Endothelial cell of umbilical vein (primary cell): ENCODE measurements around the gene ABCC4. TPM values are rescaled to one million over a fixed set of nuclear protein-coding genes. Genes with fewer than 3 reads are reported as not detected.

ENCODE experiments used
- BruUV-seq: library from RNA; stranded (reverse); fragments of 400-500 nt; replicated peaks from 2 replicates; lab custom pipeline; 2021; lab: Mats Ljungman, UMichigan
- CTCF ChIA-PET: fragments of 300-600, 350-600 bp; sonication (Branson Sonifier 250); formaldehyde crosslinking; loops from one replicate; lab custom pipeline; 2021; ENCODE audit warnings: antibody characterized with exemption, inconsistent platforms; lab: Charles Lee
- POLR2A ChIA-PET: fragments of 300-600, 350-600 bp; sonication (Branson Sonifier 250); formaldehyde crosslinking; loops from one replicate; lab custom pipeline; 2021; ENCODE audit warnings: antibody characterized with exemption, inconsistent platforms; lab: Charles Lee
- DNase-seq: peaks from one replicate; pipeline ENCODE4 v3.0.0-alpha.2; 2011; ENCODE audit warnings: low read depth, low spot score
- FAIRE-seq: peaks from 2 replicates; lab custom pipeline; 2011; peaks lifted over from hg19 to GRCh38; lab: Jason Lieb, UNC
- H2AFZ ChIP-seq: 2 replicates; pipeline ENCODE4 v1.6.0; 2012; ENCODE audit warnings: low read depth, low read length, control low read depth, inconsistent platforms
- H3K27ac ChIP-seq: 2 replicates; pipeline ENCODE4 v1.5.1; 2011; ENCODE audit warnings: low read depth, mild to moderate bottlenecking, control low read depth, low read length, moderate library complexity; ENCODE audit not compliant: insufficient read depth
- H3K27me3 ChIP-seq, 2 experiments: 2 replicates each; pipeline versions ENCODE4 v1.6.0 to v1.6.1; 2011; ENCODE audit warnings: low read length in 2 of 2, mixed read lengths in 1 of 2; ENCODE audit not compliant: control insufficient read depth in 2 of 2, insufficient read depth in 2 of 2
- H3K36me3 ChIP-seq, 2 experiments: 2 replicates in 1 of 2; 3 replicates in 1 of 2; pipeline ENCODE4 v1.5.1; 2011; ENCODE audit warnings: low read length in 2 of 2, mild to moderate bottlenecking in 1 of 2, moderate library complexity in 1 of 2; ENCODE audit not compliant: control insufficient read depth in 2 of 2, insufficient read depth in 2 of 2; ENCODE audit errors: extremely low read depth in 1 of 2
- H3K4me1 ChIP-seq: 3 replicates; pipeline ENCODE4 v1.5.1; 2011; ENCODE audit warnings: mild to moderate bottlenecking, low read length; ENCODE audit not compliant: control insufficient read depth, insufficient read depth; ENCODE audit errors: extremely low read depth
- H3K4me2 ChIP-seq: 2 replicates; pipeline ENCODE4 v1.6.1; 2011; ENCODE audit warnings: low read length, control low read depth, mixed read lengths; ENCODE audit not compliant: insufficient read depth
- H3K4me3 ChIP-seq, 3 experiments: fragments of 200-600 bp in 1 of 3; sonication (generic), shearing (Covaris generic) in 1 of 3; replicated peaks in 1 of 3; 2 replicates each; pipeline ENCODE4 v1.5.1; 2011 to 2016; ENCODE audit warnings: control low read depth in 3 of 3, low read length in 3 of 3, mild to moderate bottlenecking in 2 of 3, inconsistent platforms in 1 of 3, low read depth in 1 of 3, moderate library complexity in 1 of 3; ENCODE audit not compliant: insufficient read depth in 1 of 3
- H3K79me2 ChIP-seq: 2 replicates; pipeline ENCODE4 v1.6.0; 2012; ENCODE audit warnings: low read length, inconsistent platforms; ENCODE audit not compliant: control insufficient read depth, insufficient read depth
- H3K9ac ChIP-seq: replicated peaks from 2 replicates; pipeline ENCODE3; 2011; ENCODE audit warnings: low read length, control low read depth; ENCODE audit not compliant: insufficient read depth; ENCODE audit errors: extremely low read depth
- H3K9me1 ChIP-seq: replicated peaks from 3 replicates; pipeline ENCODE4 v1.6.0; 2011; ENCODE audit warnings: mild to moderate bottlenecking, low read length; ENCODE audit not compliant: control insufficient read depth, insufficient read depth; ENCODE audit errors: extremely low read depth
- H3K9me3 ChIP-seq: replicated peaks from 2 replicates; pipeline ENCODE4 v1.5.1; 2012; ENCODE audit warnings: low read length, inconsistent platforms; ENCODE audit not compliant: control insufficient read depth, insufficient read depth
- H4K20me1 ChIP-seq: replicated peaks from 2 replicates; pipeline ENCODE3; 2011; ENCODE audit warnings: mild to moderate bottlenecking, low read length; ENCODE audit not compliant: control insufficient read depth, insufficient read depth; ENCODE audit errors: extremely low read depth
- CTCF ChIP-seq, 2 donors: IDR thresholded peaks; 1 replicate in 1 of 2; 2 replicates in 1 of 2; pipeline ENCODE4 v1.5.1; 2011; ENCODE audit warnings: low read length in 2 of 2, mild to moderate bottlenecking in 2 of 2, moderate library complexity in 2 of 2, control low read depth in 1 of 2, inconsistent platforms in 1 of 2, low read depth in 1 of 2; ENCODE audit not compliant: insufficient read depth in 1 of 2; ENCODE audit errors: extremely low read depth in 1 of 2
- EZH2 ChIP-seq: IDR thresholded peaks from 2 replicates; pipeline ENCODE4 v1.6.1; 2012; ENCODE audit warnings: borderline replicate concordance, low read depth, mild to moderate bottlenecking, moderate library complexity, low read length, inconsistent platforms; ENCODE audit not compliant: severe bottlenecking
- FOS ChIP-seq: IDR thresholded peaks from 2 replicates; pipeline ENCODE4 v1.6.1; 2011; ENCODE audit warnings: mild to moderate bottlenecking, low read length, moderate library complexity, borderline replicate concordance; ENCODE audit not compliant: insufficient read depth
- GATA2 ChIP-seq: IDR thresholded peaks from 2 replicates; pipeline ENCODE4 v1.7.0; 2011; ENCODE audit warnings: low read depth, mild to moderate bottlenecking, moderate library complexity, mixed read lengths, low read length; ENCODE audit not compliant: insufficient read length, insufficient read depth
- JUN ChIP-seq: IDR thresholded peaks from 2 replicates; pipeline ENCODE4 v1.6.1; 2011; ENCODE audit warnings: borderline replicate concordance, low read depth; ENCODE audit not compliant: insufficient read length, insufficient read depth
- MYC ChIP-seq: IDR thresholded peaks from one replicate; pipeline ENCODE4 v1.6.1; 2011; ENCODE audit warnings: mild to moderate bottlenecking, low read depth, low read length
- POLR2A ChIP-seq: IDR thresholded peaks from 2 replicates; pipeline ENCODE4 v1.6.1; 2012; ENCODE audit warnings: low read depth, mild to moderate bottlenecking, control low read depth, low read length
- POLR2AphosphoS5 ChIP-seq: IDR thresholded peaks from 2 replicates; pipeline ENCODE4 v1.6.1; 2012; ENCODE audit warnings: low read depth, mild to moderate bottlenecking, control low read depth, low read length, moderate library complexity; ENCODE audit not compliant: insufficient read depth
- dilution Hi-C: fragments of 300-500 bp; cut with MboI; formaldehyde crosslinking; loops from one replicate; pipeline ENCODE4 v1.15.0; 2019; ENCODE audit warnings: low sequenced_read_pairs; ENCODE audit not compliant: extremely low pct_ligation_motif_present
- intact Hi-C: fragments of 100-400 bp; cut with micrococcal nuclease; formaldehyde crosslinking; loops from one replicate; pipeline ENCODE4 v1.10.0; 2022
- polyA plus RNA-seq, 4 experiments: library from polyadenylated mRNA; depleted of rRNA in 3 of 4; stranded (reverse) in 3 of 4; unstranded in 1 of 4; fragments of >200 nt; gene quantifications; 2 replicates each; pipeline versions ENCODE4 v1.2.1 to v1.2.3, GENCODE V29; 2011 to 2012; ENCODE audit warnings: missing spikeins in 1 of 4
- total RNA-seq: library from RNA; stranded (reverse); gene quantifications from 2 replicates; pipeline ENCODE4 v1.2.3, GENCODE V29; 2021
- TF ChIP-seq, protein P1 (sequence below): IDR thresholded peaks from 2 replicates; pipeline ENCODE4 v1.6.1; 2011; ENCODE audit not compliant: insufficient read depth, insufficient read length

ABCC4 gene
- total and polyA plus RNA-seq, 2 donors (not counting 3 experiments of a cell fraction or from before 2014, with no cell fraction given), result 9.2 to 15.9 TPM

- no peak for FAIRE-seq
- no peak overlapping the region for H3K27ac ChIP-seq
- no peak for DNase-seq
- dilution Hi-C loops (no loop called here), intact Hi-C loops (no loop called here)
- H3K4me3 ChIP-seq, result no peak overlapping the region
- POLR2A ChIA-PET, result interaction anchor here (0.7 kb wide), 1 partner anchor 736 kb away, joined by 8 read pairs; no protein-coding TSS in a partner anchor
- H3K9me1 ChIP-seq, result no peaks in the 10 kb centered on the region
- no peaks in the 10 kb centered on the region for H3K9me3 ChIP-seq
- peaks cover 2% of the 10 kb centered on the region in 2 experiments for H3K27me3 ChIP-seq
- CTCF ChIA-PET, result interaction anchor here (1.0 to 2.1 kb wide), 4 partner anchors 26 to 150 kb away, joined by 3 to 6 read pairs (median 3); no protein-coding TSS in a partner anchor
- H3K9ac ChIP-seq, result no peak overlapping the region
- no peaks in the 10 kb centered on the region for H3K36me3 ChIP-seq
- BruUV-seq, result no TSS peak
- H2AFZ ChIP-seq, result no peak overlapping the region
- no peaks in the 10 kb centered on the region for H3K79me2 ChIP-seq
- H3K4me1 ChIP-seq, result peaks cover 4% of the 10 kb centered on the region
- H3K4me2 ChIP-seq, result no peak overlapping the region
- TF ChIP-seq GATA2 (no peak), EZH2 (no peak), JUN (no peak), FOS (no peak), POLR2A (no peak), POLR2AphosphoS5 (no peak)
- TF ChIP-seq, protein P1, sequence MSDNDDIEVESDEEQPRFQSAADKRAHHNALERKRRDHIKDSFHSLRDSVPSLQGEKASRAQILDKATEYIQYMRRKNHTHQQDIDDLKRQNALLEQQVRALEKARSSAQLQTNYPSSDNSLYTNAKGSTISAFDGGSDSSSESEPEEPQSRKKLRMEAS, result no peak
- H4K20me1 ChIP-seq, result no peaks in the 10 kb centered on the region
These were observed 40.2 kb upstream of the ABCC4 start for GRCh38 chr13:95341441-95341840.

- CTCF ChIA-PET, result interaction anchor here (1.8 kb wide), 1 partner anchor 150 kb away, joined by 5 read pairs; no protein-coding TSS in a partner anchor
- intact Hi-C loops, result no loop called here
- dilution Hi-C loops, result no loop called here
- Histone ChIP-seq H2AFZ (no peak overlapping the region), H3K36me3 (no peaks in the 10 kb centered on the region), H3K9ac (no peak overlapping the region), H3K27me3 (peaks cover 2 to 4% of the 10 kb centered on the region in 2 experiments), H3K4me2 (no peak overlapping the region), H3K4me1 (no peaks in the 10 kb centered on the region), H3K27ac (no peak overlapping the region), H3K9me1 (no peaks in the 10 kb centered on the region), H3K9me3 (no peaks in the 10 kb centered on the region), H3K4me3 (no peak overlapping the region), H4K20me1 (no peaks in the 10 kb centered on the region), H3K79me2 (no peaks in the 10 kb centered on the region)
- POLR2A ChIA-PET, result no interaction called here
- FAIRE-seq (no peak), DNase-seq (no peak)
- BruUV-seq, result no TSS peak
- TF ChIP-seq EZH2 (no peak), JUN (no peak), MYC (no peak), GATA2 (no peak), CTCF (IDR thresholded peaks at IDR 0.05; ENCODE audit: extremely low read depth in 1 of 2, insufficient read depth in 1 of 2, low read depth in 1 of 2, low read length in 2 of 2) (no peak), POLR2AphosphoS5 (no peak), POLR2A (no peak), FOS (no peak)
- TF ChIP-seq, protein P1, result no peak
These were observed 37.7 kb upstream of the ABCC4 start for GRCh38 chr13:95338905-95339304.
